ENCODE results near the gene TENM4.

TENM4 gene

DNA sequence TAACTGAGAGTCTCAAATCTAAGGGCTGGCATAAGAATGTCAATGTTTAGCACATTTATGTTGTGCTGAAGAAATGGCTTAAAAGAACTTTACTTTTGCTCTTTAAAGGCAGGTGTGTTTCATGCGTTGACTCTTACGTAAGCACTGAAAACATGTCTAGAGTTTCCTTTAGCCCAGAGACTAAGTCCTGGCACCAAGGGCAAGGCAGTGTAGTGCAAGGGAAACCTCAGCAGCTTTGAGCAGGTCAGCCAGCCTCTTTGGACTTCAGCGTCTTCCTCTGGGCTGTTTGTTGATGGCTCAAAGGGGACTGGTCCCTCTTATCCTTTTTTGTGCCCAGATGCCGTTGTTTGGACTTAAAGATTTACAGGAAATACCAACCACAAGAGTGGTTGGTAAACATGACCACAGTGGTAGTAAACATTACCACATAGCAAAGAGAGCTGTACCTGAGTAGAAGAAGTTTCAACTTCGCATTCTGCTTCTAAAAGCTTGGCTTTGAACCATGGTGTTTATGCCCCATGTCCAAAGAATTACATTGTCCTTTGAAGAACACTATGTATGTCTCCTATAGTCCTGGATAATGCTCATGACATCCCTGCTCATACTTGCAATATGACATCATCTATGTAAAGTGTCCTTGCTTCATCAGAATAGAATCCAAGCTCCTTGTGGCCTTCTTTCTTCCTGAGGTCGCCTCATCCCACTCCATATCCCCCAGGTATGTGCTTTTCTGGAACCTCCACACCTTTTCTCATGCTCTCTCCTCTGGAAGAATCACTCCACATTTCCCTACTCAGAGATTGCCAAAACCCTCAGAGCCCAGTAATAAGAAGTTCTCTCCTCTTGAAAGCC lies 23.5 kb downstream of the TENM4 start:
- no peak for DNase-seq

DNA sequence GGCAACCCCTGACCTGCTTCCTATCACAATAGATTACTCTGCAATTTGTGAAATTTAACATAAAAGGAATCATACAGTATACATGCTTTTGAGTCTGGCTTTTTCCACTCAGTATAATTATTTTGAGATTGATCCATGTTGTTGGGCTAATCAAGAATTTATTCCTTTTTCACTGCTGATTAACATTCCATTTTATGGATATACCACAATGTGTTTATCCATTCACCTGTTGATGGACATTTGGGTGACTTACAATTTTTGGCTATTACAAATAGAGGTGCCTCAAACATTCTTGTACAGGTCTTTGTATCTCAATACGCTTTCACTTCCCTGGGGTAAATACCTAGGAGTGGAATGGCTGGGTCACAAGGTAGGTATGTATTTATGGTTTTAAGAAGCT lies 24.9 kb downstream of the TENM4 start:
- DNase-seq = no peak

DNA sequence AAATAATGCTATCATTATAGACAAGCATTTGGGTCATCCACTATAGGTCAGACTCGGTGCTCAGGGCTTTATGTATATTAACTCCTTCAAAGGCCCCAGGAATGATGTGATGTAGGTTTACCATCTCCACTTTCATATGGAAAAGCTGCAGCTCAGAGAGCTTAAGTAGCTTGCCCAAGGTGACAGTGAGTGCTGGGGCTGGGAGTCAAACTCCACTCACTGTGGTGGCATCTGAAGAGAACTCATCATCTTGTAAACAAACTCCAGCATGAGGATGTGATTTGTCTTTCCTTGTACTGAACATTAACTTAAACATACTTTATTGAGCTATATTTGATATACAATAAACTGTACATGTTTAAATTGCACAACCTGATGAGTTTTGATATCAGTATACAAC lies 25.4 kb downstream of the TENM4 start:
- DNase-seq = no peak

DNA sequence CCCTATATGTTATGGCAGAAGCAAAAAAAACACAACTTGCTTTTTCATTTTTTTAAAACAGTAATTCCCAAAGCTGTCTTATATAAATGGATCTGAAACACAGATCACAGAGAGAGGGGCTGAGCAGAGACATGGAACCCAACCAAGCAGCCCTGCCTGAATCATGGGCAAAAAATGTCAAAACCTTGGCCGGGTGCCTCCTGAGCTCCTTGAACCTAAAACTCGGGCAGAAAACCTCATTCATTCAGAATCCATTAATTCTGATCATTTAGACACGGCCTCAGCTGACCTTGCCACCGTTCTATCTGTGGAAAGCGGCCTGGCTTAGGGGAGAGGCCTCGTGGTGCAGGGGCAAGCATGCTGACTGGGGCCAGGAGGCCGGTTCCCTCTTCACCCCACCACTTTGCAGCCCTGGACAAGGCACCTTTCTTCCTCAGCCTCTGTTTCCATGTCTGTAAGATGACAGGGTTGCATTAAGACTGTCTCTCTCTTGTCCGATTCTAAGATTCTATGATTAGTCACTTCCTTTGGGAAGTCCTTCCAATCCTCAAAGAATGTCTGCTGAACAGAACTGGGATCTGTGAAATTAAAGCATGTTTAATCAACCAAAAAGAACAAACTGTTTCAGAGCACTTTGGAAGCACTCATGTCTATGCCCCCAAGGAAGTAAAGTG lies 26.0 kb downstream of the TENM4 start:
- DNase-seq = no peak

DNA sequence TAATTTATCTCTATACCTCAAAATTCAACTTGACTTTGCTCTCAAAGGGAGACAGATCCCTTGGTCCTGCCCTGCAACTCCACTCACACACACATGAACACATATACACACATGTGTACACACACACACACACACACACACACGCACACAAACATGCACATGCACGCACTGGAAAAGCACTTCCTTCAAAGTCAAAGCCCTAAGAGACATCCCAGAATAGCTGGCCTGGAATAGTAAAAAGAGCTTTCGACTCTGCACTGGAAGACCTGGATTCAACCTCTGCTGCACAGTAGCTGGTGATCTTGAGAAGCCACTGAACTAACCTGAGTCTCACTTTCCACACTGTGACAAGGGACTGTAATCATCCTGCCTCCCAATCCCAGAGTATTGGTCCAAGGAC lies 26.8 kb downstream of the TENM4 start:
- DNase-seq = no peak

DNA sequence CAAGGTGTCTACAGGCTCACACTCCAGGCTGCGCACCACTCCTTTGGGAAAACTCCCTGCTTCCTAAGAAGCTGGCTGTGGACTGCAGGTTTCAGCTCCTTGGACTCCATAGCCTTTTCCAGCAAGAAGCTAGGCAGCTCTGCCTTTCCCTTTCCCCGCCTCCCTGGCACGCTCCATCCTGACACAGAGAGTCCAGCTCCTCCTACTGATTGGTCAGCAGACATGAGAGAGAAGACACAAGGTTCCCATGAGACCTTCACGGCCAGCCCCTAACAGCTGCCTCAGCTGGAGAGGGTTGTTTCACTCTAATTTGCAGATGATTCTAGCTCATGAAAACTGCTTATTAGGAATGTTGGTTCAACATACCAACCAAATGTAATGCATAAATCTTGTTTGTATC lies 27.6 kb downstream of the TENM4 start:
- peak; percentile 27 to 72 for DNase-seq

DNA sequence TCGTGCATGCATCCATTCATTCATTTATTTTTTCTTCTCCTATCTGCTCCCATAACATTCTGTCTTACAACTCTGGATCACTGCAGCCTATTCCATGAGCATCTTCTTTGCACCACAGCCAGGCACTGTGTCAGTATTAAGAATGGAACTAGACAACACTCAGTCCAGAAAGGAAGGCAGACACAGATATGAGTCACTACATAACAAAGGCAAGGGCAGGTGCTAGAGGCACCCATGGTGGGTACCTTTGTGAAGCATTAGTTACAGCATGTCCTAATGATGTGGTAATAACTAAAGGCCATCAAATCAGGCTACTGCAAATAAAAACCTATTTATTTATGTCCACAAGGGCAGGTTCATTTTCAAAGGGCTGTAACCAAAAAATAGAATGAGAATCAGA lies 28.1 kb downstream of the TENM4 start:
- DNase-seq = no peak

DNA sequence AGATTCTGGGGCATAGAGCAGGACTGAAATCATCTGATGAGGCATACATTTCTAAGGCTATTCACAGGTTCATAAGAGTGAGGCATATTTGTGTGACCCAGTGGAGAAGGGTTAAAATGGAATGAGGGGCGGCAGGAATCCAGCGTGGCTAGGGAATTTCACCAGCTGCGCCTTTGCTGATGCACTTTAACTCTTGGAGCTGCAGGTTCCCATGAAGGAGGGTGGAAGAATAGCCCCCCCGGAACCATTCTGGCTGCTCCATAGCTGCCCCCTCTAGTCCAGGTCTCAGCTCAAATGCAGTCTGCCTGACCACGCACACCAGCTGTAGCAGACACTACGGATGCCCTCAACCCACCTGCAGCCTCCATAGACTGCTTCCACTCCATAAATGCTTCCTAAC lies 31.5 kb downstream of the TENM4 start:
- DNase-seq = no peak

DNA sequence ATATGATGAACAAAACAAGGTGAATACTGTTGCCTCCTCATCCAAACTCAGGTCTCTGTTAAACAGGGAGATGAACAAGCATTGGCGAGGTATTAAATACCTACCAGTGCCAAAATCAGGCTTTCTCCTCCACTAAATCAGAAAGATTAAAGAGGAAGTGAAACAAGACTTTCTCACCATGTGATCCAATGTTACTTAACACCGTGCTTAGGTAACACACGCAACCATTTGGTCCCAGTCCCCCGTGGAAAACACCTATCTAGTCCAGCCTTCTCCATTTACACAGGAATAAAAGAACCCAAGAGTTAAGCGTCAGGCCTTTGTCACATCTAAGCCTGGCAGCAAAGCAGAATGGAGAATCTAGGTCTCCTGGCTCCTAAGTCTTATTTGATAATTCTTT lies 34.5 kb downstream of the TENM4 start:
- DNase-seq = no peak

DNA sequence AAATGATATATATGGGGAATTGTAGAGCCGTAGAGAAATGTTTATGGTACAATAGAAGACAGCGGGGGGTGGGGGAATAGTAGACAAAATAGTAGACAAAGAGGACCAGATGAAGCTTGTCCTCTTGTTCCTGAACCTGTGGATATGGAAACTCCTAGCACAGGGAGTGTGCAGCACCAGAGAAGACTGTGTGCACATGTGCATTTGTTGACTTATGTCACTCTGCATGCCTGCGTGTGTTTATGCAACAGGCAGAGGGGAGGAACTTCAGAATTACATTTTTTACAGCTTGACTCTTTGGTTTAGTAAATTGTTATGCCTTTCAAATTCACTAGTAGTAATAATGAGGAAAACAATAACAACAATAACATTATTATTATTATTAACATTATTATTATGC lies 36.0 kb downstream of the TENM4 start:
- no peak for DNase-seq

DNA sequence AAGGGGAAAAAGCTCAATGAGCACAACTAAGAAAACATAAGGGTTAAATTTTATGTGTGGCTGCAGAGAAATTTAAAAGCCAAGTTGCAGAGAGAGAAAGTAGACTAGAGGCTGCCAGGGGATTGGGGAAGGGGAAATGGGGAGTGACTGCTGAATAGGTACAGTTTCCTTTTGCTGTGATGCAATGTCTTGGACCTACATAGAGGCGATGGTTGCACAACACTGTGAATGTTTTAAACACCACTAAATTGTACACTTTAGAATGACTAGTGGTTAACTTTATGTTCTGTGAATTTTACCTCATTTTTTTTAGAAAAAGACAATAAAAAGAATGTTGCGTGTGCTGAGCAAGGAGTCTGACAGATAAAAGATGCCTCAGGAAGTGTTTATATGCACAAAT lies 36.5 kb downstream of the TENM4 start:
- no peak for DNase-seq

DNA sequence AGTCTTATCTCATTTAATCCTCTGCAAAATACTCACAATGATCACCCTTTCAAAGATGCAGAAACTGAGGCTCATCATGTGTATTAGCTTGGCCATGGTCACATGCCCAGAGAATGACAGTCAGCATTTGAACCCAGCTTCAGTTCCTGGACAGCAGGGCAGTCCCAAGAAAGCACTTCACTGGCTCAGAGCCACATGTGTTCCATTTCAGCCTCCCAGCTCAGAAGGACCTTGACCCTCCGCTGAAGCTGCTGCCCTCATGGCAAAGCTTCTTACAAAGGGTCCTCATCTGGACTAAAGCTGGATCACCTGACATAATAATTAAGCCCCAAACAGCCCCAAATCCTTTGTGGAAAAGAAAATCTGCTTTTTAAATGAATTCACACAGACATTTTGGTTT lies 37.0 kb downstream of the TENM4 start:
- DNase-seq = no peak

DNA sequence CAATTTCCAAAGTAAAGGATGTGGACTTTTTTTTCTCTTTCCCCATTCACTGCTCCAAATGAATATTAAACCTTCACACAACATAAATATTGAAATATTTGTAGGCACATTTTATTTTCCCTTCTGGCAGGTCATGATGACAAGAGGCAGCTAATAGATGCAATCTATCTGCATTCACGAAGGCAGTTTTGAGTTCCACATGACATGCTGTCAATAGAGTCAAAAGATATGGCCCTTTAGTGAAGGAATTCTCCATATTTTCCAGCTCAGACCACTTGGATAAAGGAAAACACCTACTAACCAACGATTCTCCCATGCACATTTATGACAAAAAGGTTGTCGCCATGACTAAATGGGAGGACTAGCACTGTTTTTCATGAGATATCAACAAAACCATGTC lies 37.9 kb downstream of the TENM4 start:
- no peak for DNase-seq

DNA sequence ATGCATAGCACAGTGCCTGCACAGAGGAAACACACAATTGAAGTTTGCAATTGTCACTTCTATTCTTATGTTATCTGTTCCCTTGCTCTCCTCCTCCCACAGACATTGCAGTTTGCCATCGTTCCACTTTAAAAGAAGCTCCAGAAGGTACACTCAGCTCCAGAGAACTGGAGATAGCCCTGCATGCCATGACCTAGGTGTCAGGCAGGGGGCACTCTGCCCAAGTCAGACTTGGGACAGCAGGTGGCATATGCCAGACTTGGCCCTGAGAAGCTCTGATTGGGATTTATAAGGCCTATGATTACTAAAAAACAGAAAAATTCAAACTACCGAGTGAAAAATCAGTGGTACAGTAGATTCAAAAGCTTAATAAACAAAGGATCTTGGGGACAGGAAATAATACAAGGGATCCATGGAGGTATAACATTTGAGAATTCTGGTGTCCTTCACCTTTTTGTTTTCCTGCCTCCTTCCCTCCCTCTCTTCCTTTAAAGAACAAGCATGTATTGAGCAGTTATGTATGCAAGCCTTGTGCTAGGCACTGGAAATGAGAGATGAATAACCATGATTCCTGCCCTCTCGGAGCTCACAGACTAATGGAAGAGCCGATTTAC lies 40.0 kb downstream of the TENM4 start:
- no peak for DNase-seq

DNA sequence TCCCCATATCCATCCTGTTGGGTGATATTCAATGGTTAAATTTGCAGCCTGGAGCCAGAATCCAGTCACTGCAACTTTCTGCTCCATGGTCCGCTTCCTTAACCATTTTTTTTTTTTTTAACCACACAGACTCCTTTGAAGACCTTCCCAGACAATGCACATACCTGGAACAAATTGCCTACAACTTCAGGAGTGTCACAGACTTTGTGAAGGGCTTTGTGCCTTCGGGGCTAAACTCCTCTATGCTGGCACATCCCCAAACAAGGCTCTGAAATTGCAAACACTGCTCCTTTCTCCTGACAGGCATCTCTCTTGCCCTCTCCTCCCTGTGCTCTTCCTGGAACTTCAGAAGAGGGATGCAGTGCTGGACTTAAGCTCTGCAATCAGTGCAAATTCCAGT lies 40.6 kb downstream of the TENM4 start:
- no peak for DNase-seq

DNA sequence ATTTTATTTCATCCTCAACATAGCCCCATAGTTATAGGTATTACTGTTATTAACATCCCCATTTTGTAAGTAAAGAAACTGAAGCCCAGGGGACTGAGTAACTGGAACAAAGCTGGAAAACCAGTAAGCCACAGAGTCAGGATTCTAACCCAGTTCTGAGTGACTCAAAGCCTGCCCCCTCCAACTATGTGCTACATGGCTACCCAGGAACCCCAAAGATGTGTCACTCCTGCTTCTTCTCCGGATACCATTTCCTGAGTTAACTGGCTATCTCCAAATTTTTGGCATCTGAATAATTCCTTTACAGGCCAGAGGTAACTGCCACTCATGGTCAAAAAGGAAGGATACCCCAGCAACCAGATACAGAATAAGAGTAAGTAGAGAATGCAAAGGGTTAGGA lies 43.6 kb downstream of the TENM4 start:
- DNase-seq = no peak

DNA sequence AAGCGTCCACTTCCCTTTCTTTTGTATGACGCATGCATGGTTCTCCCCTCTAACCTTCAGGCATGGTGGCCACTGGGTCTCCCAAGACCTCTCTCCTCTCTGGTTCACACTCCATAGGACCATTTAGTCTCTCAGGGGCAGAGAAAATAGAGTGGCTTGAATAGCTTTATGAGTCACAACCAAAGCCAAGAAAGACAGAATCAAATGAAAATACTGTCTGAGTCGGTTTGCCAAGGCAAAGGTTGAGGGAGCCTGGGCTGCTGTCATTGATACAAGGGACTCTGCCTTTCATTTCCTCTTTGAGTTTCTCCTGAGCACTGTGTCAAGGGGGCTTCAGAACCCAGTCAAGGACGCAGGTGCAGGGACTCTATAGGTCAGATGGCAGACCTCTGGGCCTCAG lies 44.2 kb downstream of the TENM4 start:
- DNase-seq = no peak

DNA sequence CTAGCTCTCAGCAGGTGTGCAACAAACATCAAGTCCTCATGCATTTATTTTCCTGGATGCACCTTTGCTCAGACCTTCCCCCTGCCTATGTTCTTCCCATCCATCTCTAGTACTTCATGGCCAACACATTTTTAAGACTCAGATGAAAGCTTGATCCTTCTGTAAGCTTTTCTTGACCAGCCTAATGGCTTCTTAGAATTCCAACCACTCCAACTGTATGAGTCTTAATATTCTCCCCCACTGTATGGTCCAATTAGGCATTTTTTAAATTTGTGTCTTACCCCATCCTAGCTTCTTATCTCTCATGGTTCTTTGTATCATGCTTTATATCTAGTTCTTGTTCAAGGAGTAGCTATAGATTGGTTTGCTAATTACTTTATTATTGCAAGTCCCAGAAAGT lies 44.8 kb downstream of the TENM4 start:
- no peak for DNase-seq

DNA sequence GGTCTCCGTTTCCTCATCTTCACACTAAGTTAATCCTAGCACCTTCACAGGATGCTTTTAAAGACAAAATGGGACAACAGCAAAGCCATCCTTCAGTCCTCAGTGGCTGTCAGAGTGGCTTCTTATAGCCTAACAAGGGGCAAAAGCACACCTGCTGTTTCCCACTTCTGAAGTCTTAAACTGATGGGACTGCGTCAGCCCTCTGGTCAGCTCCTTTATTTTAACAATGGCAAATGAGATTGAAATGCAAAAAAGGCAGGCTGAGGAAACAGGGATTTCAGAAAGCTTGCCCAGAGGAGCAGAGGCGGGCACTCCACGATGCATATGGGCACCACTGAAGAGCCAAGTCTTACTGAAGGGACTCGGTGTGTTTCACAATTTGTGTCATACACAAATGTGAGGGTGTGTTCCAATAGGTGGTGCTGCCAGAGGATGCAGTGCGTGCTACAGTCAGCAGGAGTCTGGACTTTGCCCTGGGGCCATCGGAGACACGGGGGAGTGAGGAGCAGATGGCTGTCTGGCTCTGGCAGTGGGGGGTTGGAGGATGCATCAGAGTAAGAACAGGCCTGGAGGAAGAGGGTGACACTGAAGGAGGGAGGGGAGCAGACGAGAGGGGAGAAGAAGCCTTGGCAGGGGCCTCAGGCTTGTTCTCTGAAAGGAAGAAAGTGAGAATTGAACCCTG lies 47.3 kb downstream of the TENM4 start:
- DNase-seq = no peak

DNA sequence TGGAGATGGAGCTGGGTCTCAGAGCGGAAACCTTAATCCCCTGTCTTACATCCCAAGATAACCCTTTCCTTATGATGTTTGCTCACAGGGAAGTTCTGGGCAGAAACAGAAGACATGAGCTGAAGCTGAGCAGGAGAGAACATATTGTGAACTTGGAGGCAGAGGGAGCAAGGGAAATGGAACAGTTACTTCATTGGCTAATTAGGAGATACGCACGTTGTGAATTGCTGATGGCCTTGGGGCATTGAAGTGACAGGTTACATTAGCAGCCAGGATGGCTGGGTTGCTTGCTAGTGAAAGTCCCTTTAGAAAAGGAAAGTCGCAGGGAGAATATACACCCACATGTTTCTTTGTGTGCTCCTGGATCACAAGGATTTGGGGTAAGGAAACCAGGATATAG lies 48.7 kb downstream of the TENM4 start:
- no peak for DNase-seq

DNA sequence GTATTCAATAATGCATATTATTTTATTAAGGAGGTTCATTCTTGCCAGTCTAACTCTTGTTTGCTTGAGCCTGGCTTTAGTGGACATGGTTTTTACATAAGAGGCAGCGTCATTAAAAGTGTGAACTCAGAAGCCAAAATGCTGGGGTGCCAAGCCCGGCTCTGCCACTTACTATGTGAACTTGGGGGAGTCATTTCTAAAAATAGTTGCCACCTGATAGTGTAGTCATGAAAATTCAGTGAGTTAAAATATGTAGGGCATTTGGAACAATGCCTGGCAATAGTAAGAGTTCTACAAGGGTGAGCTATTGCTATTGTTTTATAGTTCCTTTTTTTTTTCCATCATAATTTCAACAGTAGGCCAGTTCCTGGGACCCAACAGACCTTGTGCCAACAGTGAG lies 49.9 kb downstream of the TENM4 start:
- DNase-seq = no peak

DNA sequence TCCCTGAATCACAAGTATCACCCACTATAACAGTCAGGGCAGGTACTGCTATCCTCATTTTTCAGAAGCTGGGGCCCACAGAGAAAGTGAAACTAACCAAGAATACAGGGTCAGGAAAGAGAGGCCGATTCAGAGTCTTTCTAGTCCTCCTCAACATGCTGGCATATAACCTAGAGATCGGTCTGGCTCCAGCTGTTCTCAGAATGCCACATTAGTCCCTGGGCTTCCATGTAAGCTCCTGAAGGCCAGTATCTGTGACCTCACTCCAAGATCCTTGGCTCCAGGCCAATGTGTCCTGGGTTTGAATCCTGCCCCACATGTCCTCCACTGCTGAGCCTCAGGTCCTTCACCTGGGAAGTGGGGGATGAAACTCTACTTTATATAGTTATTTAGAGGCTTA lies 50.4 kb downstream of the TENM4 start:
- no peak for DNase-seq

DNA sequence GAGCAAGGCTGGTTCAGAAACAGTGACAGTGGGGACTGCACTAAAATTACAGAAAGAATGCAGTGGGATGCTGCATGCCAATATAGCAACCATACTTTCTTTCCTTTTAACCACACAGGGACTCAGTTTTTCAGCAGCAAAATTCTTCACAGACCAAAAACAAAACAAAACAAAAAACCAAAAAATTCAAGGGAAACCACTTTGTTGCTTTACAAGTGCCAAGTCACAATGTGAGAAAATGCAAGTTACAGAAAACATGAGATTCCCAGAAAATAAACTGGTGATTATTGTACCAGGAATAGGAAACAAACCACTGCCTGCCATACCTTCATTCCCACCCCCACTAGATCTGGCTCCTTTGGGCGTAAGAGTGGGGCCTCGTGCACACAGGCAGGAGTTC lies 52.6 kb downstream of the TENM4 start:
- DNase-seq = no peak

DNA sequence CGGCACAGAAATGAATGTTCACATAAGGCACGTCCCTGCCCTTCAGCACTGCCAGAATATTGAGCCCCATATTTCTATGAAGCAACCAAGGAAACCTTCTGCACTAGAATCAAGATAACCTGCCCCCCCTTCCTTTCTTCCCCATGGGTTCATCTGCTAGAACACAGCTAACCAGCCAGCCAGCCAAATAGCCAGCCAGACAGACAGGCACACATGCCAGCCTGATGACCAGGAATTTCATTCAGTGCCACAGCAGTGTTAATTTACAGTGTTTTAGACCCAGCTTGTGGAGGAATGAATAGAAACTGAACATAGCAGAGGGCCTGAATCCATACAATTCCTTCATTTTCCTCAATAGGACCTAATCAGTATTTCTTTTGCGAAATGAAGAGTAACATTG lies 57.0 kb downstream of the TENM4 start:
- no peak for DNase-seq

Data from NCI-H187 (cell line).